HG03095 (cell line): ENCODE measurements around the gene UBE2F.
"Not testable (repeated sequence)": the region's sequence is repeated elsewhere in the genome, so short reads cannot be mapped to it uniquely, and the experiment has no call there.

Experiments
- ATAC-seq: cut with Tn5 transposase; IDR thresholded peaks from one replicate; pipeline ENCODE4 v1.9.1; 2021; ENCODE audit warnings: moderate library complexity; ENCODE audit not compliant: unreplicated experiment

Gene UBE2F

GRCh38 chr2:237977380-237977779 lies 10.6 kb downstream of the UBE2F start:
- no peak for ATAC-seq

- ATAC-seq, result no peak
Observed at GRCh38 chr2:237978058-237978712, 11.4 kb downstream of the UBE2F start.

- no peak for ATAC-seq
Observed at GRCh38 chr2:237979331-237979730, 12.5 kb downstream of the UBE2F start.

GRCh38 chr2:237980087-237980486 lies 13.3 kb downstream of the UBE2F start:
- no peak for ATAC-seq

GRCh38 chr2:237980751-237981150 lies 13.9 kb downstream of the UBE2F start:
- no peak for ATAC-seq

GRCh38 chr2:237981621-237982020 lies 14.8 kb downstream of the UBE2F start:
- ATAC-seq, result not testable (repeated sequence)

- ATAC-seq, result no peak
Observed at GRCh38 chr2:237982039-237982725, 15.4 kb downstream of the UBE2F start.

GRCh38 chr2:237983922-237984321 lies 17.1 kb downstream of the UBE2F start:
- no peak for ATAC-seq

GRCh38 chr2:237987268-237987667 lies 20.5 kb downstream of the UBE2F start:
- ATAC-seq, result no peak

GRCh38 chr2:237993701-237994100 lies 26.9 kb downstream of the UBE2F start:
- ATAC-seq, result no peak

GRCh38 chr2:237995036-237995435 lies 28.2 kb downstream of the UBE2F start:
- ATAC-seq, result no peak

GRCh38 chr2:237996021-237996593 lies 29.3 kb downstream of the UBE2F start:
- ATAC-seq, result no peak

- ATAC-seq, result no peak
Observed at GRCh38 chr2:237997521-237997920, 30.7 kb downstream of the UBE2F start.

GRCh38 chr2:237998530-237998929 lies 31.7 kb downstream of the UBE2F start:
- ATAC-seq, result peak; percentile 78

- no peak for ATAC-seq
Observed at GRCh38 chr2:238003234-238004031, 36.6 kb downstream of the UBE2F start.

GRCh38 chr2:238004077-238004830 lies 37.4 kb downstream of the UBE2F start:
- no peak for ATAC-seq

- no peak for ATAC-seq
Observed at GRCh38 chr2:238005528-238005927, 38.7 kb downstream of the UBE2F start.

- ATAC-seq, result no peak
Observed at GRCh38 chr2:238006510-238006909, 39.7 kb downstream of the UBE2F start.

GRCh38 chr2:238007924-238008323 lies 41.1 kb downstream of the UBE2F start:
- no peak for ATAC-seq

GRCh38 chr2:238009563-238009962 lies 42.7 kb downstream of the UBE2F start:
- no peak for ATAC-seq

- ATAC-seq, result no peak
Observed at GRCh38 chr2:238010572-238010971, 43.8 kb downstream of the UBE2F start.
